ENCODE results near the gene EPN3. TPM values are rescaled to one million over a fixed set of nuclear protein-coding genes. Genes with fewer than 3 reads are reported as not detected.

EPN3 gene
- not detected in 2 replicates for total RNA-seq
- 0.02 TPM for total RNA-seq (2013)
- not detected in 2 replicates for polyA plus RNA-seq
- not detected in 2 replicates for polyA minus RNA-seq

GRCh38 chr17:50532452-50533024, at the start of gene EPN3:
TSS of gene EPN3 (plus strand) at chr17:50532735. CDS start at chr17:50536557, 3,822 bp downstream.
- POLR2A ChIA-PET = no interaction called here
- no peak for ATAC-seq (ENCODE audit: low read depth)
- no peak within 1 kb of the TSS for H3K4me3 Mint-ChIP-seq

DNA sequence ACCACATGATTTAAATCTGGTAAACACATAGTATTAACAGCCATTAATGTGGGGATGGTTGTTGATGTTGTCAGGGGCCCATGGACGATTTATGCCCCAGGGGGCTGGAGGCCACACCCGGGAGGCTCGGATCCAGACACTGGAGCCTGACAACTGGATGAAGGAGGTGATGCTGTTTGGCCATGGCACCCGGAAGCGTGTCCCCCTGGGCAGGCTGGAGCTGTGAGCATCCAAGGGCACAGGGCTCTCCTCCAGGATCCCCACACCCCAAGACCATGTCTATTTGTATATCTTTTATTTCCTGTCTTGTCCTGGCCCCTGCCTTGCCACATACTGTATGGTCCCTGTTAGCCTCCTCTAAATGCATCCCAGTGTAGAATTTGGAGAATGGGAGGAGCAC, 49.3 kb upstream of the EPN3 start:
- Mint-ChIP-seq H3K4me1 (peaks cover 20% of the 10 kb centered on the region), H3K9me3 (ENCODE audit: insufficient read depth) (no peaks in the 10 kb centered on the region), H3K27ac (no peak overlapping the region), H3K27me3 (no peaks in the 10 kb centered on the region), H3K4me3 (no peak overlapping the region)
- Histone ChIP-seq H3K4me3 (ENCODE audit: control extremely low read depth in 1 of 5, extremely low read depth in 1 of 5, insufficient read depth in 1 of 5, low read depth in 2 of 5, low read length in 4 of 5) (no peak overlapping the region), H3K4me1 (ENCODE audit: control insufficient read depth in 2 of 2, insufficient read depth in 2 of 2, low read length in 2 of 2) (peaks cover 9 to 15% of the 10 kb centered on the region in 2 donors), H3K9ac (ENCODE audit: low read length) (no peak overlapping the region), H3K27me3 (replicated peaks in 1 of 4; ENCODE audit: control extremely low read depth in 1 of 4, control insufficient read depth in 3 of 4, insufficient read depth in 4 of 4, low read length in 3 of 4) (no peaks in the 10 kb centered on the region), H2AFZ (ENCODE audit: insufficient read depth, low read depth, low read length, poor library complexity, severe bottlenecking) (no peak overlapping the region), H3K9me3 (ENCODE audit: control extremely low read depth in 1 of 3, control insufficient read depth in 2 of 3, insufficient read depth in 1 of 3, low read length in 2 of 3) (no peaks in the 10 kb centered on the region), H3K36me3 (replicated peaks in 1 of 2; ENCODE audit: control extremely low read depth in 1 of 2, control insufficient read depth in 1 of 2, extremely low read depth in 1 of 2, insufficient read depth in 2 of 2, low read length in 1 of 2) (peaks cover 6 to 43% of the 10 kb centered on the region in 2 experiments), H4K20me1 (ENCODE audit: control insufficient read depth, insufficient read depth, low read length, poor library complexity, severe bottlenecking) (peaks cover 8% of the 10 kb centered on the region), H3K79me2 (ENCODE audit: control insufficient read depth, insufficient read depth, low read length) (no peaks in the 10 kb centered on the region), H3K27ac (ENCODE audit: low read length in 2 of 2) (no peak overlapping the region), H3K4me2 (replicated peaks; ENCODE audit: low read depth, low read length, poor library complexity, severe bottlenecking) (no peak overlapping the region)
- 100% methylated on average over 3 of the region's 5 CpGs for WGBS (ENCODE audit: insufficient coverage)
- TF ChIP-seq, protein P1, sequence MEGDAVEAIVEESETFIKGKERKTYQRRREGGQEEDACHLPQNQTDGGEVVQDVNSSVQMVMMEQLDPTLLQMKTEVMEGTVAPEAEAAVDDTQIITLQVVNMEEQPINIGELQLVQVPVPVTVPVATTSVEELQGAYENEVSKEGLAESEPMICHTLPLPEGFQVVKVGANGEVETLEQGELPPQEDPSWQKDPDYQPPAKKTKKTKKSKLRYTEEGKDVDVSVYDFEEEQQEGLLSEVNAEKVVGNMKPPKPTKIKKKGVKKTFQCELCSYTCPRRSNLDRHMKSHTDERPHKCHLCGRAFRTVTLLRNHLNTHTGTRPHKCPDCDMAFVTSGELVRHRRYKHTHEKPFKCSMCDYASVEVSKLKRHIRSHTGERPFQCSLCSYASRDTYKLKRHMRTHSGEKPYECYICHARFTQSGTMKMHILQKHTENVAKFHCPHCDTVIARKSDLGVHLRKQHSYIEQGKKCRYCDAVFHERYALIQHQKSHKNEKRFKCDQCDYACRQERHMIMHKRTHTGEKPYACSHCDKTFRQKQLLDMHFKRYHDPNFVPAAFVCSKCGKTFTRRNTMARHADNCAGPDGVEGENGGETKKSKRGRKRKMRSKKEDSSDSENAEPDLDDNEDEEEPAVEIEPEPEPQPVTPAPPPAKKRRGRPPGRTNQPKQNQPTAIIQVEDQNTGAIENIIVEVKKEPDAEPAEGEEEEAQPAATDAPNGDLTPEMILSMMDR (IDR thresholded peaks at IDR 0.05) = no peak
- TF ChIP-seq EZH2 (IDR thresholded peaks at IDR 0.05; ENCODE audit: borderline replicate concordance, insufficient read depth, low read depth, low read length, poor library complexity, severe bottlenecking) = no peak
- intact Hi-C loops (cut with micrococcal nuclease) = loop anchor here (5.0 kb wide), 1 partner anchor 214 kb away; no protein-coding TSS in a partner anchor
- DNase-seq = no peak
- ChIA-PET POLR2A (no interaction called here), CTCF (interaction anchor here (0.6 to 4.1 kb wide), 8 partner anchors 9 to 244 kb away, joined by 3 to 19 read pairs (median 6); partner anchors contain the start of gene LRRC59)
- ATAC-seq (ENCODE audit: low read depth) = no peak

More at GRCh38 chr17:50532452-50533024, at the start of gene EPN3:
- no peaks in the 10 kb centered on the region for H3K79me2 ChIP-seq (ENCODE audit: control insufficient read depth, insufficient read depth, low read length)
- H3K4me1 ChIP-seq (ENCODE audit: control insufficient read depth in 2 of 2, insufficient read depth in 2 of 2, low read length in 2 of 2) = peaks cover 12 to 15% of the 10 kb centered on the region in 2 donors
- H4K20me1 ChIP-seq (ENCODE audit: control insufficient read depth, insufficient read depth, low read length, poor library complexity, severe bottlenecking) = no peaks in the 10 kb centered on the region
- 1% methylated on average over 16 of the region's 21 CpGs for WGBS (ENCODE audit: insufficient coverage)
- CTCF ChIA-PET = no interaction called here
- H3K27me3 ChIP-seq (replicated peaks in 1 of 4; ENCODE audit: control extremely low read depth in 1 of 4, control insufficient read depth in 3 of 4, insufficient read depth in 4 of 4, low read length in 3 of 4) = peaks cover 0 to 64% (median 30%) of the 10 kb centered on the region in 4 experiments
- DNase-seq = no peak
- H3K4me3 ChIP-seq (ENCODE audit: control extremely low read depth in 1 of 5, extremely low read depth in 1 of 5, insufficient read depth in 1 of 5, low read depth in 2 of 5, low read length in 4 of 5) = no peak within 1 kb of the TSS
- H3K9me3 ChIP-seq (ENCODE audit: control extremely low read depth in 1 of 3, control insufficient read depth in 2 of 3, insufficient read depth in 1 of 3, low read length in 2 of 3) = peaks cover 0 to 4% (median 0%) of the 10 kb centered on the region in 3 donors
- peak within 1 kb of the TSS; percentile 33 for H3K4me2 ChIP-seq (replicated peaks; ENCODE audit: low read depth, low read length, poor library complexity, severe bottlenecking)
- Mint-ChIP-seq H3K9me3 (ENCODE audit: insufficient read depth) (no peaks in the 10 kb centered on the region), H3K27me3 (peaks cover 72% of the 10 kb centered on the region), H3K27ac (no peak within 1 kb of the TSS), H3K4me1 (peaks cover 9% of the 10 kb centered on the region)
- no peak within 1 kb of the TSS for H3K27ac ChIP-seq (ENCODE audit: low read length in 2 of 2)
- no peak within 1 kb of the TSS for H3K9ac ChIP-seq (ENCODE audit: low read length)
- H3K36me3 ChIP-seq (replicated peaks in 1 of 2; ENCODE audit: control extremely low read depth in 1 of 2, control insufficient read depth in 1 of 2, extremely low read depth in 1 of 2, insufficient read depth in 2 of 2, low read length in 1 of 2) = no peaks in the 10 kb centered on the region
- H2AFZ ChIP-seq (ENCODE audit: insufficient read depth, low read depth, low read length, poor library complexity, severe bottlenecking) = peak within 1 kb of the TSS; percentile 16
- no peak for TF ChIP-seq EZH2 (IDR thresholded peaks at IDR 0.05; ENCODE audit: borderline replicate concordance, insufficient read depth, low read depth, low read length, poor library complexity, severe bottlenecking)
- TF ChIP-seq, protein P1 (IDR thresholded peaks at IDR 0.05) = no peak
- intact Hi-C loops (cut with micrococcal nuclease) = no loop called here

Data from B cell (primary cell).